Colonic mucosa (tissue), 4 donors: ENCODE measurements around the gene E4F1. TPM values are rescaled to one million over a fixed set of nuclear protein-coding genes. Genes with fewer than 3 reads are reported as not detected.

Source experiments
- DNase-seq: peaks from one replicate; pipeline ENCODE4 v3.0.0-alpha.2; 2020
- H3K27ac ChIP-seq: fragments of 200-600 bp; one replicate; pipeline ENCODE4 v1.8.0; 2021
- H3K27me3 ChIP-seq: fragments of 200-600 bp; one replicate; pipeline ENCODE4 v1.8.0; 2021
- H3K36me3 ChIP-seq: fragments of 200-600 bp; one replicate; pipeline ENCODE4 v1.8.0; 2021
- H3K4me1 ChIP-seq: fragments of 200-600 bp; one replicate; pipeline ENCODE4 v1.8.0; 2021; ENCODE audit warnings: mild to moderate bottlenecking
- H3K4me3 ChIP-seq: fragments of 200-600 bp; one replicate; pipeline ENCODE4 v1.8.0; 2021
- H3K9ac ChIP-seq, 2 donors: one replicate each; pipeline ENCODE4 v1.7.0; 2013; ENCODE audit warnings: control low read depth in 2 of 2, low read depth in 2 of 2, low read length in 2 of 2
- H3K9me3 ChIP-seq: fragments of 200-600 bp; one replicate; pipeline ENCODE4 v1.8.0; 2021
- intact Hi-C: fragments of 100-400 bp; cut with DNase I; formaldehyde crosslinking; loops from one replicate; pipeline ENCODE4 v1.14.1; 2022
- total RNA-seq, 2 donors: library from RNA; stranded (reverse); fragmentation: NEBNext Ultra II Directional in 1 of 2; extraction: Animal tissue kit (Norgen Biotek cat#: 25700) in 1 of 2; gene quantifications; one replicate each; pipeline ENCODE4 v1.2.1, GENCODE V29; 2021
- TF ChIP-seq, protein P1 (sequence below): fragments of 200-600 bp; IDR thresholded peaks from one replicate; pipeline ENCODE4 v1.8.0; 2022; ENCODE audit warnings: antibody characterized with exemption, mild to moderate bottlenecking
- donor health status: healthy.
- donor health status: DM: no; HTN: no; CAD: no.
- donor health status: DM: no; HTN: no; CAD: no.

Gene E4F1
- total RNA-seq, 2 donors from 2014 or later: 19.9 to 37.4 TPM

DNA sequence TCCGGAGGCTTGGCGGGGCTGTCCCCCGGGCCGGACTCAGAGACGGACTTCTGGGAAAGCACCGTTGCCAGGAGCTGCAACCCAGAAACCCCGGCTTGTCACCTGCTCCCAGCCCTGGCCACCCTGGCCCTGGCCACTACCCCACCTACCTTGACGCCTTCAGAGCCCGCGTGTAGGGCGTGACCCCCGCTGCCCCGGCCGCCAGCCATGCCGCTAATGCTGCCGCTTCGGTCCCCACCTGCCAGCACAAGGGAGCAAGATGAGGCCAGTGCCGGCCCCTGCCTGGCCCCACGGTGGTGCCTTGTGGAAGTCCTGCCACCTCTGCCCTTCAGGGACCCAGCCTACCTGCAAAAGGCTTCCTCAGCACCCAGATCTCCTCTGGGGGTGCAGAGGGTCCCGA is 38.4 kb upstream of the E4F1 start:
- no peak overlapping the region for H3K9ac ChIP-seq
- no peak overlapping the region for H3K27ac ChIP-seq
- H3K9me3 ChIP-seq: no peaks in the 10 kb centered on the region
- no peaks in the 10 kb centered on the region for H3K27me3 ChIP-seq
- no peaks in the 10 kb centered on the region for H3K36me3 ChIP-seq
- H3K4me1 ChIP-seq: no peaks in the 10 kb centered on the region
- no peak overlapping the region for H3K4me3 ChIP-seq
- DNase-seq: no peak
- intact Hi-C loops: no loop called here
- TF ChIP-seq, protein P1, sequence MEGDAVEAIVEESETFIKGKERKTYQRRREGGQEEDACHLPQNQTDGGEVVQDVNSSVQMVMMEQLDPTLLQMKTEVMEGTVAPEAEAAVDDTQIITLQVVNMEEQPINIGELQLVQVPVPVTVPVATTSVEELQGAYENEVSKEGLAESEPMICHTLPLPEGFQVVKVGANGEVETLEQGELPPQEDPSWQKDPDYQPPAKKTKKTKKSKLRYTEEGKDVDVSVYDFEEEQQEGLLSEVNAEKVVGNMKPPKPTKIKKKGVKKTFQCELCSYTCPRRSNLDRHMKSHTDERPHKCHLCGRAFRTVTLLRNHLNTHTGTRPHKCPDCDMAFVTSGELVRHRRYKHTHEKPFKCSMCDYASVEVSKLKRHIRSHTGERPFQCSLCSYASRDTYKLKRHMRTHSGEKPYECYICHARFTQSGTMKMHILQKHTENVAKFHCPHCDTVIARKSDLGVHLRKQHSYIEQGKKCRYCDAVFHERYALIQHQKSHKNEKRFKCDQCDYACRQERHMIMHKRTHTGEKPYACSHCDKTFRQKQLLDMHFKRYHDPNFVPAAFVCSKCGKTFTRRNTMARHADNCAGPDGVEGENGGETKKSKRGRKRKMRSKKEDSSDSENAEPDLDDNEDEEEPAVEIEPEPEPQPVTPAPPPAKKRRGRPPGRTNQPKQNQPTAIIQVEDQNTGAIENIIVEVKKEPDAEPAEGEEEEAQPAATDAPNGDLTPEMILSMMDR: no peak

DNA sequence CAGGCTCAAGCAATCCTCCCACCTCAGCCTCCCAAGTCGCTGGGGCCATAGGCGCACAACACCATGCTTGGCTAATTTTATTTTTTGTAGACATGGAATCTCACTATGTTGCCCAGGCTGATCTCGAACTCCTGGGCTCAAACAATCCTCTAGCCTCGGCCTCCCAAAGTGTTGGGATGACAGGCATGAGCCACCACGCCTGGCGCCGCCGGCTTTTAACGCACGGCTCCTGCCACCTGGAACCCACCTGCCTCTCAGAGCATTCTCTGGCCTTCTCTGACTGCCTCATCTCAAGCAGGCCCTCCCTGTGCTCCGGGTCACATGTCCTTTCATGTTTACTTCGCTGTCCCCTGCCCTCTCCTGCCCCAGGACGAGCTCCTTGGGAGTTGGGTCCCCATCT is 37.3 kb upstream of the E4F1 start:
- Histone ChIP-seq H3K4me3 (no peak overlapping the region), H3K36me3 (no peaks in the 10 kb centered on the region), H3K9ac (no peak overlapping the region), H3K4me1 (no peaks in the 10 kb centered on the region), H3K27ac (no peak overlapping the region), H3K27me3 (no peaks in the 10 kb centered on the region), H3K9me3 (no peaks in the 10 kb centered on the region)
- no peak for DNase-seq
- TF ChIP-seq, protein P1: no peak
- intact Hi-C loops: no loop called here

DNA sequence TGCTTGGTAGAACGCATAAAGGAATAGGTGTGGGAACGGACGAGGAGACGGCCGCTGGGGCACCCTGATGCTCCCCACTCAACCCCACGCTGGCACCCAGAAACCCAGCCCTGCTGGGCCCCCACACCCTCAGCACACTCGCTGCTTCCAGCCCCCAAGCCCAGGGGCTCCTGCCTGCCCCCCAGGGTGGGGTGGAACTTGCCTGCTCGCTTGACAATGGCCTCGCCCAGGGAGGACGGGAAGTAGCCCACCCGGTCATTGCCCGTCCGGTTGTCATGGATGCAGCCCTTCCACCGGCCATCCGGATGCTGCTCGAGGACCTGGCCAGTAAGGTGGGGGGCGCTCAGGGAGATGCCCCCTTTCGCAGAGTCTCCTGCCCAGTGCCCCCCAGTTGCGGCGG is 36.9 kb upstream of the E4F1 start:
- intact Hi-C loops: no loop called here
- H3K4me3 ChIP-seq: no peak overlapping the region
- H3K27ac ChIP-seq: no peak overlapping the region
- H3K9me3 ChIP-seq: no peaks in the 10 kb centered on the region
- TF ChIP-seq, protein P1: no peak
- no peaks in the 10 kb centered on the region for H3K4me1 ChIP-seq
- no peaks in the 10 kb centered on the region for H3K27me3 ChIP-seq
- no peak for DNase-seq
- no peaks in the 10 kb centered on the region for H3K36me3 ChIP-seq
- H3K9ac ChIP-seq: no peak overlapping the region

DNA sequence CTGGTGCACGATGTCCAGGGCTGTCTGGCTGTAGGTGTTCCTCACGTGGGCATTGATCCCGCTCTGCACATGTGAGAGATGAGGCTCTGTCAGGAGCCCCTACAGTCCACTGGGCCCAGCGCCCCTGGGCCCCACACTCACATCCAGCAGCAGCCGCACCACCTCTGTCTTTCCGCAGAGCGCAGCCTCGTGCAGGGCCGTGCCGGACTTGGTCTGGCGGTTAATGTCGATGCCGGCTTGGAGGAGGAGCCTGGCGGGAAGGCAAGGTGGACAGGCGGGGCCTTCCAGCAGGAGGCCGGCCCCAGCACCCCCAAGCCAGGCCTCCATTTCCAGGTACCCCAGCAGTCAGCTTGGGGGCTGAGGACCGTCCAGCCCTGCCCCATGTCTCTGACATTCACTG is 36.2 kb upstream of the E4F1 start:
- Histone ChIP-seq H3K4me1 (no peaks in the 10 kb centered on the region), H3K36me3 (no peaks in the 10 kb centered on the region), H3K9me3 (no peaks in the 10 kb centered on the region), H3K27me3 (no peaks in the 10 kb centered on the region), H3K9ac (no peak overlapping the region), H3K4me3 (no peak overlapping the region), H3K27ac (no peak overlapping the region)
- TF ChIP-seq, protein P1: no peak
- intact Hi-C loops: no loop called here
- DNase-seq: no peak

DNA sequence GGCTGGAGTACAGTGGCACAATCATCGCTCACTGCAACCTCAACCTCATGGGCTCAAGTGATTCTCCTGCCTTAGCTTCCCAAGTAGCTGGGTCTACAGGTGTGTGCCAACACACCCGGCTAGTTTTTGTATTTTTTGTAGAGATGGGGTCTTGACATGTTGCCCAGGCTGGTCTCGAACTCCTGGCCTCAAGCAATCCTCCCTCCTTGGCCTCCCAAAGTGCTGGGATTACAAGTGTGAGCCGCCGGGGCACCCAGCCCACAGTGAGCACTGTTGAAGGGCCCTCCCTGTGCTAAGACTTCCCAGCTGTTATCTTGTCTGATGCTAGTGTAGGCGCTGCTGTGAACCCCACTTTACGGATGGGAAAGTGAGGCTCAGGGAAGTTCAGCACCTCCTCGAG is 35.0 kb upstream of the E4F1 start:
- TF ChIP-seq, protein P1: no peak
- H3K27ac ChIP-seq: no peak overlapping the region
- no peaks in the 10 kb centered on the region for H3K36me3 ChIP-seq
- no peaks in the 10 kb centered on the region for H3K27me3 ChIP-seq
- H3K4me1 ChIP-seq: no peaks in the 10 kb centered on the region
- intact Hi-C loops: no loop called here
- no peaks in the 10 kb centered on the region for H3K9me3 ChIP-seq
- H3K4me3 ChIP-seq: no peak overlapping the region
- DNase-seq: no peak
- H3K9ac ChIP-seq: no peak overlapping the region
